ENCODE results near the gene PTPRE. TPM values are rescaled to one million over a fixed set of nuclear protein-coding genes. Genes with fewer than 3 reads are reported as not detected.

The PTPRE gene
- total RNA-seq, 6 donors from 2014 or later, result 49.9 to 89.2 (median 64.2) TPM

- Histone ChIP-seq H3K27ac (peak overlapping the region in 1 of 4 donors; percentile 14), H3K4me1 (no peaks in the 10 kb centered on the region), H3K36me3 (no peaks in the 10 kb centered on the region), H3K27me3 (no peaks in the 10 kb centered on the region), H3K9me3 (no peaks in the 10 kb centered on the region), H3K4me3 (no peak overlapping the region)
- DNase-seq (peak in 1 of 2 donors; percentile 52), ATAC-seq (ENCODE audit: low FRiP score in 2 of 2) (peak; percentile 34 to 87)
- 63 to 73% methylated on average over 3 of the region's 3 CpGs for WGBS, 2 donors
- TF ChIP-seq POLR2AphosphoS5 (IDR thresholded peaks at IDR 0.05), result no peak
- TF ChIP-seq, protein P1, sequence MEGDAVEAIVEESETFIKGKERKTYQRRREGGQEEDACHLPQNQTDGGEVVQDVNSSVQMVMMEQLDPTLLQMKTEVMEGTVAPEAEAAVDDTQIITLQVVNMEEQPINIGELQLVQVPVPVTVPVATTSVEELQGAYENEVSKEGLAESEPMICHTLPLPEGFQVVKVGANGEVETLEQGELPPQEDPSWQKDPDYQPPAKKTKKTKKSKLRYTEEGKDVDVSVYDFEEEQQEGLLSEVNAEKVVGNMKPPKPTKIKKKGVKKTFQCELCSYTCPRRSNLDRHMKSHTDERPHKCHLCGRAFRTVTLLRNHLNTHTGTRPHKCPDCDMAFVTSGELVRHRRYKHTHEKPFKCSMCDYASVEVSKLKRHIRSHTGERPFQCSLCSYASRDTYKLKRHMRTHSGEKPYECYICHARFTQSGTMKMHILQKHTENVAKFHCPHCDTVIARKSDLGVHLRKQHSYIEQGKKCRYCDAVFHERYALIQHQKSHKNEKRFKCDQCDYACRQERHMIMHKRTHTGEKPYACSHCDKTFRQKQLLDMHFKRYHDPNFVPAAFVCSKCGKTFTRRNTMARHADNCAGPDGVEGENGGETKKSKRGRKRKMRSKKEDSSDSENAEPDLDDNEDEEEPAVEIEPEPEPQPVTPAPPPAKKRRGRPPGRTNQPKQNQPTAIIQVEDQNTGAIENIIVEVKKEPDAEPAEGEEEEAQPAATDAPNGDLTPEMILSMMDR (IDR thresholded peaks at IDR 0.05), result no peak
- TF ChIP-seq POLR2A (IDR thresholded peaks at IDR 0.05), result no peak
- TF ChIP-seq EP300 (IDR thresholded peaks at IDR 0.05), result no peak
These were observed 7.0 kb upstream of the PTPRE start for GRCh38 chr10:127899766-127900387.

DNA sequence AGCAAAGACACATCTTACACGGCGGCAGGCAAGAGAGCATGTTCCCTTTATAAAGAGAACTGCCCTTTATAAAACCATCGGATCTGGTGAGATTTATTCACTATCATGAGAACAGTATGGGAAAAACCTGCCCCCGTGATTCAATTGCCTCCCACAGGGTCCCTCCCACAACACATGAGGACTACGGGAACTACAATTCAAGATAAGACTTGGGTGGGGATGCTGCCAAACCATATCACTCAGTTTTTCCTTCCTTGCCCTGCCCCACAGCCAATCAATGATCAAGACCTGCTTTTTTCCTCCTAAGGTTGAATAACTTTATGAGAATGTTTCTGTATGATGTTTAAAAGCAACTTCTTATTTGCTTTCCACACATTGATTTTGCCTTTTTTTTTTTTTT is 3.1 kb upstream of the PTPRE start:
- Histone ChIP-seq H3K4me1 (peaks cover 7 to 21% (median 19%) of the 10 kb centered on the region in 4 donors), H3K36me3 (no peaks in the 10 kb centered on the region), H3K9me3 (no peaks in the 10 kb centered on the region), H3K27me3 (no peaks in the 10 kb centered on the region), H3K4me3 (no peak overlapping the region), H3K27ac (no peak overlapping the region)
- DNase-seq (no peak), ATAC-seq (ENCODE audit: low FRiP score in 2 of 2) (no peak)
- WGBS, 2 donors, result 70 to 82% methylated on average over 5 of the region's 5 CpGs
- TF ChIP-seq EP300 (IDR thresholded peaks at IDR 0.05), result no peak
- TF ChIP-seq POLR2AphosphoS5 (IDR thresholded peaks at IDR 0.05), result no peak
- TF ChIP-seq POLR2A (IDR thresholded peaks at IDR 0.05), result no peak
- TF ChIP-seq, protein P1 (IDR thresholded peaks at IDR 0.05), result no peak

- H3K27me3 ChIP-seq, result no peaks in the 10 kb centered on the region
- TF ChIP-seq EP300 (IDR thresholded peaks at IDR 0.05), result no peak
- TF ChIP-seq, protein P1 (IDR thresholded peaks at IDR 0.05), result no peak
- TF ChIP-seq POLR2A (IDR thresholded peaks at IDR 0.05), result no peak
- TF ChIP-seq POLR2AphosphoS5 (IDR thresholded peaks at IDR 0.05), result no peak
- no peak for DNase-seq
- H3K4me1 ChIP-seq, result peaks cover 14 to 24% (median 20%) of the 10 kb centered on the region in 4 donors
- H3K36me3 ChIP-seq, result no peaks in the 10 kb centered on the region
- ATAC-seq (ENCODE audit: low FRiP score in 2 of 2), result no peak
- H3K4me3 ChIP-seq, result no peak overlapping the region
- H3K9me3 ChIP-seq, result no peaks in the 10 kb centered on the region
- no peak overlapping the region for H3K27ac ChIP-seq
- WGBS, 2 donors, result 90 to 99% methylated on average over 5 of the region's 5 CpGs
These were observed 2.4 kb upstream of the PTPRE start for GRCh38 chr10:127904311-127905000.

DNA sequence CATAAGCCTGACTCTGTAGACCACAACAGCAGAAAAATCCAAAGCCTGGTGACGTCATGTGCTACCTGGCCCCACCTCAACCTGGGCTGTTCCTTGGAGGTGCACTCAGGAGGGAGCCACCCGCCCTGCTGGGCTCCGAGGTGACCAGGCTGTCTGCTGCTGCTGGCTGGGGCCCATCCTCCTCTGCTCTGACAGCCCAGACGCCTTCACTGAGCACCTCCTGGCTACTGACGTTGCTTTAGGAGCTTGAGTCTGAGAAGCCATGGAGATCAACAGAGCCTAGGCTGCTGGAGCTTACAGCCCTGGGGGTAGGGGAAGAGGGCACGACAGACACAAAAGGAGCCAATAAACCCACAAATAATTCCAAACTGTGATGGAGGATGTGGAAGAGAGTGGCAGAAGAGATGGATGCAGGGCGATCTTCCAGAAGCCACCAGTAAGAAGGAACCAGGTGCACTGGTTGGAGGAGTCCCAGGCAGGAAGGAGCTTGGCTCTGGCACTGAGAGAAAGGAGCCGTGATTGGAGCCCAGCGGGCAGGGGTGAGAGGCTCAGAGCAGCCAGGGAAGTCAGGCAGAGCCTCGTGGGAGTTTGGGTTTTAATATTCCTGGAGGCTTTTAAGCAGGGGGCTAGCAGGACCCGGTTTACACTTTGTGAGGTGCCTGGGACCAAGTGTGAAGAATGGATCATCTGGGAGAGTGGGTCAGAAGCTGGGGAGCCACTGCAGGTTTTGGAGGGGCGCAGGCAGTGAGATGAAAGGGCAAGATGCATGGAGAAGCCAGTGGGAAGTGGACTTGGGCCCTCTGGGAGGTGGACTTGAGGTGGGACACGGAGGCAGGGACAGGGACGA is 1.7 kb upstream of the PTPRE start:
- peaks cover 19 to 24% (median 22%) of the 10 kb centered on the region in 4 donors for H3K4me1 ChIP-seq
- TF ChIP-seq EP300 (IDR thresholded peaks at IDR 0.05) (no peak), POLR2A (IDR thresholded peaks at IDR 0.05) (no peak), POLR2AphosphoS5 (IDR thresholded peaks at IDR 0.05) (no peak)
- TF ChIP-seq, protein P1 (IDR thresholded peaks at IDR 0.05), result no peak
- no peaks in the 10 kb centered on the region for H3K9me3 ChIP-seq
- DNase-seq (no peak), ATAC-seq (ENCODE audit: low FRiP score in 2 of 2) (no peak)
- no peaks in the 10 kb centered on the region for H3K36me3 ChIP-seq
- H3K27me3 ChIP-seq, result no peaks in the 10 kb centered on the region
- H3K4me3 ChIP-seq, result no peak overlapping the region
- no peak overlapping the region for H3K27ac ChIP-seq
- 81 to 89% methylated on average over 10 to 13 of the region's 14 CpGs for WGBS, 2 donors

Measured in upper lobe of left lung (tissue), 6 donors.